LNCAP (cell line): ENCODE measurements around the gene EVC2.

Experiments used
- CTCF ChIP-seq: fragments of 450-650 bp; IDR thresholded peaks from 2 replicates; pipeline ENCODE4 v1.5.1; 2017; ENCODE audit warnings: mild to moderate bottlenecking

EVC2 gene

GRCh38 chr4:5685296-5685695, 23.1 kb downstream of the EVC2 start:
- no peak for TF ChIP-seq CTCF

- TF ChIP-seq CTCF, result no peak
Measured at GRCh38 chr4:5683566-5683965, 24.8 kb downstream of the EVC2 start.

- no peak for TF ChIP-seq CTCF
Measured at GRCh38 chr4:5678977-5679376, 29.4 kb downstream of the EVC2 start.

GRCh38 chr4:5676763-5677162, 31.6 kb downstream of the EVC2 start:
- no peak for TF ChIP-seq CTCF

GRCh38 chr4:5666741-5667140, 41.6 kb downstream of the EVC2 start:
- no peak for TF ChIP-seq CTCF

- no peak for TF ChIP-seq CTCF
Measured at GRCh38 chr4:5664778-5665177, 43.6 kb downstream of the EVC2 start.

GRCh38 chr4:5662555-5662954, 45.8 kb downstream of the EVC2 start:
- TF ChIP-seq CTCF, result no peak

GRCh38 chr4:5661237-5661636, 47.1 kb downstream of the EVC2 start:
- no peak for TF ChIP-seq CTCF
